Loucy (cell line): ENCODE data around the gene VPS37C.

Experiments
- CTCF ChIP-seq: fragments of 200-600 bp; sonication (generic); conservative IDR thresholded peaks from 2 replicates; pipeline ENCODE4 v1.5.1; 2014; ENCODE audit warnings: mild to moderate bottlenecking, antibody characterized with exemption, low read length
- EZH2phosphoT487 ChIP-seq: fragments of 200-600 bp; IDR thresholded peaks from 2 replicates; pipeline ENCODE4 v1.6.1; 2018; ENCODE audit warnings: antibody characterized with exemption, mild to moderate bottlenecking, moderate library complexity, borderline replicate concordance

- no peak for TF ChIP-seq CTCF
- TF ChIP-seq EZH2phosphoT487: no peak
These were observed 68.1 kb downstream of the VPS37C start for GRCh38 chr11:61092908-61093763.
